ENCODE measurements around the gene EMX1. TPM values are rescaled to one million over a fixed set of nuclear protein-coding genes. Genes with fewer than 3 reads are reported as not detected.

EMX1 gene
- total RNA-seq, 3 donors from 2014 or later = 0.44 TPM; not detected in 2

DNA sequence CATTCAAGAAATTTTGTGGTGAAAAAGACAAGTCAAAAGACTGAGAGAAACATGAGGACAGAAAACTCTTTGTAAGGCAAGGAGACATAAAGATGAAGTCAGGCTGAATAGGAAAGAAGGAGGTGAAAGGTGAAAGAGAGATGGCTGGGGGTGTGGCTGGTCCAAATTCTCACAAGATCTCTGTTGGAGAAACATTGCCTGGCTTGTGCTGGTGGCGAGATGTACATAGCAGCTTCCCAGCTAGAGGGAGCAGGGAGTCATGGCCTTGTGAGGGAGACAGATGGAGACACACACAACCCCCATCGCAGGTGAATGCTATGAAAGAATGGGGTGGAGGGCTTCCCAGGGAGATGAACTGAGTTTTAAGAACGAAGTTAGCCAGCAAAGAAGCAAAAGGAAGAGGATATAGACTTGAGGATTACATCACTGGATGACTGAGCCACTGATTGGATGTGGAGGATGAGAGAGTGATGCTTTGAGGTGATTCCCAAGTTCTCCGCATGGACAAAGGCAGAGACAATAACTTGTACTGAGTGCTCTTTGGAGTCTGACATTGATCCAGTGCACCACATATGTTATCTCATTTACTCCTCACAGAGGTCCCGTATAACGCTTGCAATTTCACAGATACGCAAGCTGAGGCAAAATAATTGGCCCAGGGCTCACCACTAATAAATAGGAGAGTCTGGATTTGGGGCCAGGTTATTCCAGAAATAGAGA is 3.7 kb upstream of the EMX1 start:
- TF ChIP-seq, protein P1, sequence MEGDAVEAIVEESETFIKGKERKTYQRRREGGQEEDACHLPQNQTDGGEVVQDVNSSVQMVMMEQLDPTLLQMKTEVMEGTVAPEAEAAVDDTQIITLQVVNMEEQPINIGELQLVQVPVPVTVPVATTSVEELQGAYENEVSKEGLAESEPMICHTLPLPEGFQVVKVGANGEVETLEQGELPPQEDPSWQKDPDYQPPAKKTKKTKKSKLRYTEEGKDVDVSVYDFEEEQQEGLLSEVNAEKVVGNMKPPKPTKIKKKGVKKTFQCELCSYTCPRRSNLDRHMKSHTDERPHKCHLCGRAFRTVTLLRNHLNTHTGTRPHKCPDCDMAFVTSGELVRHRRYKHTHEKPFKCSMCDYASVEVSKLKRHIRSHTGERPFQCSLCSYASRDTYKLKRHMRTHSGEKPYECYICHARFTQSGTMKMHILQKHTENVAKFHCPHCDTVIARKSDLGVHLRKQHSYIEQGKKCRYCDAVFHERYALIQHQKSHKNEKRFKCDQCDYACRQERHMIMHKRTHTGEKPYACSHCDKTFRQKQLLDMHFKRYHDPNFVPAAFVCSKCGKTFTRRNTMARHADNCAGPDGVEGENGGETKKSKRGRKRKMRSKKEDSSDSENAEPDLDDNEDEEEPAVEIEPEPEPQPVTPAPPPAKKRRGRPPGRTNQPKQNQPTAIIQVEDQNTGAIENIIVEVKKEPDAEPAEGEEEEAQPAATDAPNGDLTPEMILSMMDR (IDR thresholded peaks at IDR 0.05) = no peak
- no peak for TF ChIP-seq POLR2A (IDR thresholded peaks at IDR 0.05)
- TF ChIP-seq POLR2AphosphoS5 (IDR thresholded peaks at IDR 0.05) = no peak

DNA sequence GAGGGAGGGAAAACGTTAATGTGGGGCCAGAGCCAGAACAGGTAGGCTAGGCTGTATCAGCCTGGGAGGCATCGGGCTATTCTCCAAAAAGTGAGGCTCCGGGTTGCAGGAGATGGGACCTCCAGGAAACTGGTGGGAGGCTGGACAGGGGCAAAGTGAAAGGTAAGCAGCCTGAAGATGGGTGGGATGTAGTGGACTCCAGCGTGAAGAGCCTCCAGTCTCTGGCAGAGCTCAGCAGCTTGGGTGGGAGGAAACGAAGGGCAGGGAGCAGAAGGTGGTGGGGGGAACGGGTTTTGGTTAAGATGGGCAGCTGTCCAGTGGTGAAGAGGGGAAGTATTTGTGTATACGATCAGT is 3.1 kb upstream of the EMX1 start:
- DNase-seq (ENCODE audit: low spot score in 2 of 2) = no peak
- no peaks in the 10 kb centered on the region for H3K36me3 ChIP-seq
- no peak overlapping the region for H3K4me3 ChIP-seq
- no peaks in the 10 kb centered on the region for H3K9me3 ChIP-seq
- TF ChIP-seq POLR2AphosphoS5 (IDR thresholded peaks at IDR 0.05) = no peak
- no peak for TF ChIP-seq POLR2A (IDR thresholded peaks at IDR 0.05)
- TF ChIP-seq, protein P1 (IDR thresholded peaks at IDR 0.05) = no peak
- no peak overlapping the region for H3K27ac ChIP-seq
- peaks cover 14 to 17% of the 10 kb centered on the region in 2 donors for H3K4me1 ChIP-seq
- intact Hi-C loops (cut with DNase I; ENCODE audit: low total_unique reads) = no loop called here
- peaks cover 16 to 100% of the 10 kb centered on the region in 2 donors for H3K27me3 ChIP-seq

More for the DNA sequence above, 3.7 kb upstream of the EMX1 start:
- Histone ChIP-seq H3K27ac (no peak overlapping the region), H3K36me3 (no peaks in the 10 kb centered on the region), H3K9me3 (no peaks in the 10 kb centered on the region), H3K27me3 (peaks cover 16 to 100% of the 10 kb centered on the region in 2 donors), H3K4me1 (peaks cover 14 to 17% of the 10 kb centered on the region in 2 donors), H3K4me3 (no peak overlapping the region)
- intact Hi-C loops (cut with DNase I; ENCODE audit: low total_unique reads) = no loop called here
- DNase-seq (ENCODE audit: low spot score in 2 of 2) = no peak

DNA sequence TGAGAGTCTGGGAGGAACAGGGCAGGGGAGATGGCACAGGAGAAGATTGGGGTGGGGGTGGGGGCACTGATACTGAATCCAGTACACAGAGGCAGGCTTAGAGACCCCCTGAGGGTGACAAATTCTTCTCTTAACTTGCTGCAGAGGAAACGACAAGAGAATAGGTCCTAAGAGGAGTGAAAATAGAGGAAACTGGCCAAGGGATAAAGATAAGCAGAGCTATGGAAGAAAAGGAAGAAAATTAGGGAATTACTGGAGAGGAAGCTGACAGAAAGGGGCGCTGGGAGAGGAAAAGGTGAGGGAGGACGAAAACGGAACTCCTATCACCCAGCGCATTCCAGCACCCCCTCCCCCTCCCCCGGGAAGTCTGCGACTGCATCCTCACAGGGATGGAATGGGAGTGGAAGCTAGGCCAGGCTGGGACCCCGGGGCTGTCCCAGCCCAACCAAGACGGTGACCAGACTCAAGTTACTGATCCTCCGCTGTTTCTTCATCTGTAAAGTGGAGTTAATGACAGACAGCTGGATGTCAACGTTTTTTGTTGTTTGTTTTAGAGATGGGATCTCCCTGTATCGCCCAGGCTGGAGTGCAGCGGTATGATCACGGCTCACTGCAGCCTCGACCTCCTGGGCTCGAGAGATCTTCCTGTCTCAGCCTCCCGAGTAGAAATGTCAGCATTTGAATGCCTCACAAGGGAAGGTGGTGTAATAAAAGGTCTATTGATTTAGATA is 2.6 kb upstream of the EMX1 start:
- no peak for TF ChIP-seq POLR2A (IDR thresholded peaks at IDR 0.05)
- TF ChIP-seq, protein P1 (IDR thresholded peaks at IDR 0.05) = no peak
- TF ChIP-seq POLR2AphosphoS5 (IDR thresholded peaks at IDR 0.05) = no peak

DNA sequence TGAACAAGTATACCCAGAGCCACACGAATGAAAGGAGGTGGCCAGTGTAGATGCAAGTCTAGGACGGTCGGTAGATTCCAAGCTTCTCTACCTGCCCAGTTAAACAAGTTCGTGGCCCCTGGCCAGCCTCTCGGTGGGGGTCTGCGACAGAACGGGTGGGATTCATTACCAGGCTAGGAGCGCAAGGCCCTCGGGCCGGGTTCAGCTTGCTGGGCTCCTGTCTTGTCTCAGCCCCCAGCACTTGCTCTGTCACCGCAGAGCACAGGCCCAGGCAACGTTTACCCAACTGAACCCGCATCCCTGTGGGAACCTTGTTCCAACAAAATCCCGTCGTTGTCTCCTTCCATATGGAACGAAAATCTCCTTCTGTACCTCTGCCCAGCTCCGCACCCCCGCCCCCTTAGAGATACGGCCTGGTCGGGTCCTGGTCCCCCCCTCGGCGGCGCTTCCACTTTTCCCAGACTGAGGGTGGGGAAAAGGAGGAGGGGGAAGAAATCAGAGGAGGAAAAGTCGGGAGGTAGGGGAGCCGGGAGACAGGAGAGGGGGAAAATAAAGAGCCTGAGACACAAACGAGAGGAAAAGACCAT is 1.9 kb upstream of the EMX1 start:
- no peaks in the 10 kb centered on the region for H3K9me3 ChIP-seq
- TF ChIP-seq, protein P1 (IDR thresholded peaks at IDR 0.05) = no peak
- no peak for TF ChIP-seq POLR2A (IDR thresholded peaks at IDR 0.05)
- no peak for TF ChIP-seq POLR2AphosphoS5 (IDR thresholded peaks at IDR 0.05)
- H3K36me3 ChIP-seq = no peaks in the 10 kb centered on the region
- H3K27me3 ChIP-seq = peaks cover 16 to 100% of the 10 kb centered on the region in 2 donors
- DNase-seq (ENCODE audit: low spot score in 2 of 2) = no peak
- peak overlapping the region; percentile 25 to 66 (median 48) for H3K4me3 ChIP-seq
- intact Hi-C loops (cut with DNase I; ENCODE audit: low total_unique reads) = no loop called here
- no peak overlapping the region for H3K27ac ChIP-seq
- peaks cover 14 to 17% of the 10 kb centered on the region in 2 donors for H3K4me1 ChIP-seq

More for the DNA sequence above, 2.6 kb upstream of the EMX1 start:
- intact Hi-C loops (cut with DNase I; ENCODE audit: low total_unique reads) = no loop called here
- Histone ChIP-seq H3K4me1 (peaks cover 14 to 17% of the 10 kb centered on the region in 2 donors), H3K36me3 (no peaks in the 10 kb centered on the region), H3K27ac (no peak overlapping the region), H3K27me3 (peaks cover 16 to 100% of the 10 kb centered on the region in 2 donors), H3K9me3 (no peaks in the 10 kb centered on the region), H3K4me3 (no peak overlapping the region)
- no peak for DNase-seq (ENCODE audit: low spot score in 2 of 2)

Data from breast epithelium (tissue), 4 donors.